Right lobe of liver (tissue), 4 donors: Measurements from ENCODE around the gene AGFG2.

Experiments used
- POLR2A ChIP-seq: fragments of 450-650 bp; IDR thresholded peaks from one replicate; pipeline ENCODE4 v1.6.1; 2017; ENCODE audit warnings: antibody characterized with exemption, mild to moderate bottlenecking
- TF ChIP-seq, protein P1 (sequence below), 4 donors: fragments of 200-600 bp in 3 of 4; fragments of 450-650 bp in 1 of 4; IDR thresholded peaks; one replicate each; pipeline versions ENCODE4 v1.5.1 to v1.8.0; 2016 to 2022; ENCODE audit warnings: antibody characterized with exemption in 4 of 4, mild to moderate bottlenecking in 2 of 4
- donor health status: DM: no; HTN: no; CAD: no.
- donor health status: DM: no; HTN: no; CAD: no.
- donor health status: DM: no; HTN: yes; CAD: no.

DNA sequence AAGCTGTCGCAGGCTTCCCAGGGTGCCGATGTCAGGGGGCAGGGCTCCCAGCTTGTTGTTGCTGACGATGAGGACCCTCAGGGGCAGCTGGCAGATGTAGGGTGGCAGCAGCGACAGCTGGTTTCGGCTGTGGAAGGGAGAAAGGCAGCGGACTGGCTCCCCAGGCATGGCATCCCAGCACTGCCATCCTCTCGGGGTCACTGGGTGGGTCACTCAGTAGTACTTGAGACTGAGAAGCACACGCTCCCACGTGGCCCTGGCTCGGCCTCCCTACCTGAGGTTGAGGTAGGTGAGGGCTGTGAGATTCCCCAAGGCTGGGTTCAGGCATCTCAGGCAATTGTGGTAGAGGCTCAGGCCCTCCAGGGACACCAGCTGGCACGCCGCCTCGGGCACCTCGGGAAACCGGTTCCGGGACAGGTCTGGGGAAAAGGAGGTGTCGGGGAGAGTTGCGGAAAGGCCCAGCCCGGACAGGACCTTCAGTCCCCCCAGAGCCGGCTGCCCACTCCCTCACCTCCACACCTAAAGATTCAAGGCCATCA lies 43.1 kb downstream of the AGFG2 start:
- TF ChIP-seq, protein P1, sequence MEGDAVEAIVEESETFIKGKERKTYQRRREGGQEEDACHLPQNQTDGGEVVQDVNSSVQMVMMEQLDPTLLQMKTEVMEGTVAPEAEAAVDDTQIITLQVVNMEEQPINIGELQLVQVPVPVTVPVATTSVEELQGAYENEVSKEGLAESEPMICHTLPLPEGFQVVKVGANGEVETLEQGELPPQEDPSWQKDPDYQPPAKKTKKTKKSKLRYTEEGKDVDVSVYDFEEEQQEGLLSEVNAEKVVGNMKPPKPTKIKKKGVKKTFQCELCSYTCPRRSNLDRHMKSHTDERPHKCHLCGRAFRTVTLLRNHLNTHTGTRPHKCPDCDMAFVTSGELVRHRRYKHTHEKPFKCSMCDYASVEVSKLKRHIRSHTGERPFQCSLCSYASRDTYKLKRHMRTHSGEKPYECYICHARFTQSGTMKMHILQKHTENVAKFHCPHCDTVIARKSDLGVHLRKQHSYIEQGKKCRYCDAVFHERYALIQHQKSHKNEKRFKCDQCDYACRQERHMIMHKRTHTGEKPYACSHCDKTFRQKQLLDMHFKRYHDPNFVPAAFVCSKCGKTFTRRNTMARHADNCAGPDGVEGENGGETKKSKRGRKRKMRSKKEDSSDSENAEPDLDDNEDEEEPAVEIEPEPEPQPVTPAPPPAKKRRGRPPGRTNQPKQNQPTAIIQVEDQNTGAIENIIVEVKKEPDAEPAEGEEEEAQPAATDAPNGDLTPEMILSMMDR (IDR thresholded peaks at IDR 0.05) = no peak
- TF ChIP-seq POLR2A = no peak
